Heart left ventricle (tissue), 13 donors: ENCODE results near the gene MCL1.

Experiments
- CTCF ChIP-seq, 12 donors: fragments of 200-600 bp; sonication (generic) in 4 of 12; IDR thresholded peaks; one replicate each; pipeline versions ENCODE4 v1.5.0 to v1.8.0; 2018 to 2022; ENCODE audit warnings: antibody characterized with exemption in 12 of 12, mild to moderate bottlenecking in 5 of 12
- POLR2A ChIP-seq, 2 donors: fragments of 450-650 bp; IDR thresholded peaks; one replicate each; pipeline ENCODE4 v1.6.1; 2017; ENCODE audit warnings: antibody characterized with exemption in 2 of 2, mild to moderate bottlenecking in 2 of 2, moderate library complexity in 2 of 2
- donor health status: ischemic (EF 13 %, LVEDD 7.1; RV severe dilation, severe dysfunction).
- donor health status: DM: no; HTN: yes; CAD: no.
- donor health status: DM: no; HTN: no; CAD: no.
- donor health status: ischemic (EF 25% LVEDD 6.9; RV normal size, moderate dysfunction).
- donor health status: ischemic (EF 25% LVEDD 5.7; RV mildly dilated, moderate dysfunction).
- donor health status: ischemic (EF 35%, LVEDD 5.7; RV mildly dilated, moderate dysfunction).
- donor health status: nonischemic (EF 11% LVEDD 7.7; RV severe dilation, severe dysfunction).
- donor health status: DM: yes; HTN: yes; CAD: no.
- donor health status: PGD.
- donor health status: ischemic (EF 29% LVEDD 5.4; RV normal size, mild dysfunction).
- donor health status: nonischemic (EF 23%, LVEDD 6.1; RV moderate dilation, normal function).

GRCh38 chr1:150555971-150556865 lies 23.2 kb downstream of the MCL1 start:
- TF ChIP-seq CTCF (IDR thresholded peaks at IDR 0.05) (no peak), POLR2A (IDR thresholded peaks at IDR 0.05) (no peak)
